Mucosa of stomach (tissue), 1 donor: ENCODE measurements around the gene RASSF3.
"Not testable (repeated sequence)": the region's sequence is repeated elsewhere in the genome, so short reads cannot be mapped to it uniquely, and the experiment has no call there.

ENCODE experiments used
- H3K27me3 ChIP-seq: one replicate; pipeline ENCODE4 v1.7.0; 2013; ENCODE audit warnings: mild to moderate bottlenecking, low read length; ENCODE audit not compliant: control insufficient read depth, insufficient read depth
- H3K36me3 ChIP-seq: one replicate; pipeline ENCODE4 v1.7.0; 2013; ENCODE audit warnings: low read length; ENCODE audit not compliant: control insufficient read depth, insufficient read depth
- H3K4me1 ChIP-seq: one replicate; pipeline ENCODE4 v1.7.0; 2013; ENCODE audit warnings: mild to moderate bottlenecking, low read length; ENCODE audit not compliant: control insufficient read depth, insufficient read depth
- H3K4me3 ChIP-seq: one replicate; pipeline ENCODE4 v1.7.0; 2013; ENCODE audit warnings: low read length
- H3K9ac ChIP-seq: one replicate; pipeline ENCODE4 v1.7.0; 2013; ENCODE audit warnings: mild to moderate bottlenecking, low read length, moderate library complexity
- H3K9me3 ChIP-seq: one replicate; pipeline ENCODE4 v1.7.0; 2013; ENCODE audit warnings: mild to moderate bottlenecking, low read length, moderate library complexity; ENCODE audit not compliant: control insufficient read depth
- donor health status: Pancreatic carcinoma.

The RASSF3 gene

GRCh38 chr12:64646318-64646717 is 36.0 kb downstream of the RASSF3 start:
- Histone ChIP-seq H3K9me3 (no peaks in the 10 kb centered on the region), H3K4me3 (no peak overlapping the region), H3K4me1 (peaks cover 23% of the 10 kb centered on the region), H3K27me3 (no peaks in the 10 kb centered on the region), H3K36me3 (no peaks in the 10 kb centered on the region), H3K9ac (no peak overlapping the region)

GRCh38 chr12:64649487-64649886 is 39.2 kb downstream of the RASSF3 start:
- H3K4me1 ChIP-seq = peaks cover 20% of the 10 kb centered on the region
- no peaks in the 10 kb centered on the region for H3K9me3 ChIP-seq
- H3K36me3 ChIP-seq = no peaks in the 10 kb centered on the region
- H3K27me3 ChIP-seq = no peaks in the 10 kb centered on the region
- no peak overlapping the region for H3K9ac ChIP-seq
- H3K4me3 ChIP-seq = no peak overlapping the region

GRCh38 chr12:64650762-64651161 is 40.5 kb downstream of the RASSF3 start:
- Histone ChIP-seq H3K36me3 (no peaks in the 10 kb centered on the region), H3K9ac (no peak overlapping the region), H3K9me3 (no peaks in the 10 kb centered on the region), H3K4me3 (no peak overlapping the region), H3K27me3 (no peaks in the 10 kb centered on the region), H3K4me1 (peaks cover 20% of the 10 kb centered on the region)

- Histone ChIP-seq H3K9me3 (no peaks in the 10 kb centered on the region), H3K4me1 (peaks cover 30% of the 10 kb centered on the region), H3K36me3 (no peaks in the 10 kb centered on the region), H3K4me3 (no peak overlapping the region), H3K9ac (no peak overlapping the region), H3K27me3 (no peaks in the 10 kb centered on the region)
Measured at GRCh38 chr12:64652346-64652745, 42.1 kb downstream of the RASSF3 start.

GRCh38 chr12:64653123-64653522 is 42.8 kb downstream of the RASSF3 start:
- peaks cover 30% of the 10 kb centered on the region for H3K4me1 ChIP-seq

GRCh38 chr12:64653907-64654306 is 43.6 kb downstream of the RASSF3 start:
- H3K27me3 ChIP-seq, H3K4me3 ChIP-seq, H3K9me3 ChIP-seq, H3K36me3 ChIP-seq, H3K9ac ChIP-seq: not testable (repeated sequence)
- H3K4me1 ChIP-seq = peaks cover 37% of the 10 kb centered on the region

More at GRCh38 chr12:64653123-64653522, 42.8 kb downstream of the RASSF3 start:
- no peak overlapping the region for H3K4me3 ChIP-seq
- no peaks in the 10 kb centered on the region for H3K27me3 ChIP-seq
- no peaks in the 10 kb centered on the region for H3K9me3 ChIP-seq
- no peaks in the 10 kb centered on the region for H3K36me3 ChIP-seq
- H3K9ac ChIP-seq = no peak overlapping the region

GRCh38 chr12:64655141-64655540 is 44.8 kb downstream of the RASSF3 start:
- Histone ChIP-seq H3K4me3 (no peak overlapping the region), H3K36me3 (no peaks in the 10 kb centered on the region), H3K4me1 (peaks cover 40% of the 10 kb centered on the region), H3K27me3 (no peaks in the 10 kb centered on the region), H3K9me3 (no peaks in the 10 kb centered on the region), H3K9ac (no peak overlapping the region)

GRCh38 chr12:64656429-64656828 is 46.1 kb downstream of the RASSF3 start:
- no peaks in the 10 kb centered on the region for H3K9me3 ChIP-seq
- no peak overlapping the region for H3K4me3 ChIP-seq
- H3K9ac ChIP-seq = no peak overlapping the region
- no peaks in the 10 kb centered on the region for H3K36me3 ChIP-seq
- H3K4me1 ChIP-seq = peaks cover 27% of the 10 kb centered on the region
- no peaks in the 10 kb centered on the region for H3K27me3 ChIP-seq

- H3K4me3 ChIP-seq = no peak overlapping the region
- H3K9me3 ChIP-seq = no peaks in the 10 kb centered on the region
- H3K4me1 ChIP-seq = peaks cover 23% of the 10 kb centered on the region
- H3K36me3 ChIP-seq = no peaks in the 10 kb centered on the region
- H3K27me3 ChIP-seq = no peaks in the 10 kb centered on the region
- no peak overlapping the region for H3K9ac ChIP-seq
Measured at GRCh38 chr12:64658892-64659481, 48.7 kb downstream of the RASSF3 start.

GRCh38 chr12:64660237-64661018 is 50.1 kb downstream of the RASSF3 start:
- Histone ChIP-seq H3K36me3 (no peaks in the 10 kb centered on the region), H3K9ac (no peak overlapping the region), H3K27me3 (no peaks in the 10 kb centered on the region), H3K4me1 (peaks cover 31% of the 10 kb centered on the region), H3K9me3 (no peaks in the 10 kb centered on the region), H3K4me3 (no peak overlapping the region)

GRCh38 chr12:64663015-64663414 is 52.7 kb downstream of the RASSF3 start:
- Histone ChIP-seq H3K9me3 (no peaks in the 10 kb centered on the region), H3K36me3 (no peaks in the 10 kb centered on the region), H3K27me3 (no peaks in the 10 kb centered on the region), H3K4me3 (no peak overlapping the region), H3K4me1 (peaks cover 46% of the 10 kb centered on the region), H3K9ac (no peak overlapping the region)

- Histone ChIP-seq H3K4me1 (peaks cover 49% of the 10 kb centered on the region), H3K27me3 (no peaks in the 10 kb centered on the region), H3K36me3 (no peaks in the 10 kb centered on the region), H3K9me3 (no peaks in the 10 kb centered on the region), H3K4me3 (no peak overlapping the region), H3K9ac (peak overlapping the region; percentile 36)
Measured at GRCh38 chr12:64665514-64665913, 55.2 kb downstream of the RASSF3 start.
